Psoas muscle (tissue), 8 donors: ENCODE data around the gene RNF41. TPM values are rescaled to one million over a fixed set of nuclear protein-coding genes. Genes with fewer than 3 reads are reported as not detected.

Experiments
- ATAC-seq, 4 donors: fragments of 200-7000 bp; cut with Tn5 transposase; one replicate each; pipeline ENCODE4 v1.9.1; 2020; ENCODE audit warnings: moderate library complexity in 3 of 4, mild to moderate bottlenecking in 2 of 4
- DNase-seq, 2 donors: peaks; one replicate each; pipeline ENCODE4 v3.0.0-alpha.2; 2020
- H3K27ac ChIP-seq: fragments of 200-600 bp; one replicate; pipeline ENCODE4 v1.8.0; 2022
- H3K27me3 ChIP-seq, 3 donors: fragments of 200-600 bp in 1 of 3; one replicate each; pipeline versions ENCODE4 v1.6.1 to v1.8.0; 2013 to 2022; ENCODE audit warnings: low read length in 2 of 3, mild to moderate bottlenecking in 2 of 3, moderate library complexity in 1 of 3; ENCODE audit not compliant: insufficient read depth in 3 of 3
- H3K36me3 ChIP-seq, 2 donors: fragments of 200-600 bp in 1 of 2; one replicate each; pipeline versions ENCODE4 v1.6.1 to v1.8.0; 2013 to 2022; ENCODE audit warnings: low read depth in 1 of 2, mild to moderate bottlenecking in 1 of 2, moderate library complexity in 1 of 2; ENCODE audit not compliant: insufficient read depth in 1 of 2
- H3K4me1 ChIP-seq: fragments of 200-600 bp; one replicate; pipeline ENCODE4 v1.8.0; 2022
- H3K4me3 ChIP-seq: fragments of 200-600 bp; one replicate; pipeline ENCODE4 v1.8.0; 2022; ENCODE audit warnings: mild to moderate bottlenecking
- H3K9me3 ChIP-seq: fragments of 200-600 bp; one replicate; pipeline ENCODE4 v1.8.0; 2022
- WGBS, 3 donors: extraction: QIAGEN DNeasy Blood & Tissue Kit; methylation state at CpG; one replicate each; pipeline versions ENCODE4 v1.1.6 to v1.1.7; 2013; 5-methylcytosine and 5-hydroxymethylcytosine counted together
- intact Hi-C, 2 donors: fragments of 100-400 bp; cut with DNase I; formaldehyde crosslinking; loops; one replicate each; pipeline versions ENCODE4 v1.11.0 to v1.14.2; 2022
- polyA plus RNA-seq, 3 donors: library from polyadenylated mRNA; stranded (reverse); fragments of 200-250 nt; gene quantifications; one replicate each; pipeline ENCODE4 v1.2.3, GENCODE V29; 2013
- total RNA-seq, 4 donors: library from RNA; stranded (reverse); fragmentation: NEBNext Ultra II Directional in 2 of 4; extraction: Animal tissue kit (Norgen Biotek cat#: 25700) in 2 of 4; gene quantifications; one replicate each; pipeline versions ENCODE4 v1.2.1 to v1.2.4, GENCODE V29; 2021 to 2023
- TF ChIP-seq, protein P1 (sequence below): fragments of 200-600 bp; IDR thresholded peaks from one replicate; pipeline ENCODE4 v1.8.0; 2022; ENCODE audit warnings: antibody characterized with exemption
- donor health status: healthy with polysubstance abuse.
- donor health status: DM: no; HTN: no; CAD: no; lungs with moderate emphysema.
- donor health status: Bipolar disorder and iron deficiency.
- donor health status: healthy.
- donor health status: DM: yes; HTN: yes; CAD: no.
- donor health status: DM: no; HTN: no; CAD: no.
- donor health status: DM: no; HTN: no; CAD: no.
- donor health status: DM: yes; HTN: yes; CAD: no.

RNF41 gene
- total and polyA plus RNA-seq, 7 donors: 21.9 to 54.9 (median 28.1) TPM

DNA sequence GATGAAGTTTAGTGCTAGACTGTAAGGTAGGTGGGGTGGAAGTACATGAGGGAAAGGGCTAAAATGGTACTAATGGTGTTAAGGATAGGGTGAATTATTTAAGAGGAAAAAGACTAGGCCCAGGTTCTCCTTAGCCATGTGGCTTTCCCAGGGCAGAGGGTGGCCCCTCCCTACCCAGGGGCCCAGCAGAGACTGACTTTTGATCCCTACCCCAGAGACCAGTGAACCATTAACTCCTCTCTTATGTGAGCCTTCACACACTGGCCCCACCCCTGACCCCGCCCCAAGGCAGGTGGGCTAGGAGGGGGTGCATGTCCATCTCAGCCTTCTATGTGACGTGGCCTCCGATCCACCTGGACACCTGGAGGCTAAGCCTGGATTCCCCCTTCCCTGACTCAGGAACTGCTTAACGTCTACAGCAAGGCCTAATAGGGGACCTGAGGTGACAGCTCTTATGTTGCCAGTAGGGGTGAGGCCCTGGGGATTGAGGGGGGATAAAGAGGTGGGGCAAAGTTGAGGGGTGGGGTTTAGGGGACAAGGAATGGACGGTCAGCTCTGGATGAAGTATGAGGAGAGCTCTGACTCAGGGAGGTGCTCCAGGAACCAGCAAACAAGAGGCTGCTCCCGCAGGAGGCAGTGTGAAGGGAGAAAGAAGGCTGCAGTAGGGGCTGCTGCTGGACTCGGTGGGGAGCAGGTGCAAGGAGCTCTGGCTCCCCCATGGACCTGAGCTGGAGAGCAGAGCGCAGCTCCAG lies 8.9 kb upstream of the RNF41 start:
- no peak for DNase-seq
- Histone ChIP-seq H3K9me3 (no peaks in the 10 kb centered on the region), H3K4me3 (no peak overlapping the region), H3K27ac (no peak overlapping the region), H3K4me1 (no peaks in the 10 kb centered on the region), H3K36me3 (peaks cover 0 to 29% of the 10 kb centered on the region in 2 donors), H3K27me3 (no peaks in the 10 kb centered on the region)
- intact Hi-C loops: no loop called here
- TF ChIP-seq, protein P1, sequence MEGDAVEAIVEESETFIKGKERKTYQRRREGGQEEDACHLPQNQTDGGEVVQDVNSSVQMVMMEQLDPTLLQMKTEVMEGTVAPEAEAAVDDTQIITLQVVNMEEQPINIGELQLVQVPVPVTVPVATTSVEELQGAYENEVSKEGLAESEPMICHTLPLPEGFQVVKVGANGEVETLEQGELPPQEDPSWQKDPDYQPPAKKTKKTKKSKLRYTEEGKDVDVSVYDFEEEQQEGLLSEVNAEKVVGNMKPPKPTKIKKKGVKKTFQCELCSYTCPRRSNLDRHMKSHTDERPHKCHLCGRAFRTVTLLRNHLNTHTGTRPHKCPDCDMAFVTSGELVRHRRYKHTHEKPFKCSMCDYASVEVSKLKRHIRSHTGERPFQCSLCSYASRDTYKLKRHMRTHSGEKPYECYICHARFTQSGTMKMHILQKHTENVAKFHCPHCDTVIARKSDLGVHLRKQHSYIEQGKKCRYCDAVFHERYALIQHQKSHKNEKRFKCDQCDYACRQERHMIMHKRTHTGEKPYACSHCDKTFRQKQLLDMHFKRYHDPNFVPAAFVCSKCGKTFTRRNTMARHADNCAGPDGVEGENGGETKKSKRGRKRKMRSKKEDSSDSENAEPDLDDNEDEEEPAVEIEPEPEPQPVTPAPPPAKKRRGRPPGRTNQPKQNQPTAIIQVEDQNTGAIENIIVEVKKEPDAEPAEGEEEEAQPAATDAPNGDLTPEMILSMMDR: no peak
- no peak for ATAC-seq
- WGBS, 3 donors: 74 to 76% (median 75%) methylated on average over 8 of the region's 8 CpGs

DNA sequence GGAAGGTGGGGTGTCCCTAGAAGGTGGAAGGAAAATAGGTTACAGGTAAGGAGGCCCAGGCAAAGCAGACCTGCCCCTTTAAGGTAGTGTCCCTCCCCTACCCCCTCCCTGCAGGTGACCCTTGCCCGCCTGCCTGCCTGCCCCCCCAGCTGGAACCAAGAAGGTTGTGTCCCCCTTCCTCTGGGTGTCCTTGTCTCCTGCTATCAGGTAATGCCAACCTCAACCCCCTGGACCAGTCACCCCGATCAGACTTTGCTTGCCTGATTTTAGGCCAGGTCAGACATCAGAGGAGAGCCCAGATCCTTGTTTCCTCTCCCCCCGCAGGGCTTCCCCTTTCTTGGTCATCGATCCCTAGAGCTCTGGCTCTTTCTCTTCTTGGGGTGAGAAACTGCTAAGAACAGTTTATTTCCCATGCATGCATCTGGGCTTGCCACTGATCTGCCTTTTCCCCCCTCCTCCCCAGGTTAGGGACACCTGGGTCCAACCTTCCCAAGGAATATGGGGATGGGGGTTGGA lies 8.3 kb upstream of the RNF41 start, which contains the start of gene SLC39A5:
Gene SLC39A5 (plus strand): TSS at position 136 of the 516 bp plus-strand sequence. CDS start 1,224 bp downstream, outside the sequence.
- ATAC-seq (no peak), DNase-seq (no peak)
- Histone ChIP-seq H3K4me3 (no peak within 1 kb of the TSS), H3K36me3 (peaks cover 0 to 29% of the 10 kb centered on the region in 2 donors), H3K9me3 (no peaks in the 10 kb centered on the region), H3K27me3 (no peaks in the 10 kb centered on the region), H3K4me1 (peaks cover under 1% of the 10 kb centered on the region), H3K27ac (no peak within 1 kb of the TSS)
- whole genome bisulfite sequencing, 3 donors: 74 to 79% (median 77%) methylated on average over 4 of the region's 4 CpGs
- TF ChIP-seq, protein P1: no peak
- intact Hi-C loops: no loop called here

DNA sequence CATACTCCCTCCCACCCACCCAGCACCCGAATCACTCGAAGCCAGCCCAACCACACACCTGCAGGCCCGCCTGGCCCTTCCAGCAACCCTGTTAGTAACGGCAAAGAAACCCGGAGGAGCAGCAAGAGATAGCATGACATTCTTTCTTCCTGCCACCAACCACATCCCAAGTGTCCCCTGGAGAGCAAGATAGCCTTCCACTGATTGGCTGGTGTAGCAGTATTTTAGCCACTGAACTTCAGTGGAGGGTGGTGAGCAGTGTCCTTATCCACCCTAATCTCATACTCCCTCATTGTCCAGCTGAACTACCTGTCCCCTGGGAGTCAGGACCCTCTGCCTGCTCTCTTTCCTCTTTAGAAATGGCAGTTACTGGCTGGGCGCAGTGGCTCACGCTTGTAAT lies 7.4 kb upstream of the RNF41 start:
- Histone ChIP-seq H3K9me3 (no peaks in the 10 kb centered on the region), H3K27me3 (no peaks in the 10 kb centered on the region), H3K27ac (no peak overlapping the region), H3K4me3 (no peak overlapping the region), H3K36me3 (peaks cover 0 to 29% of the 10 kb centered on the region in 2 donors), H3K4me1 (peaks cover 4% of the 10 kb centered on the region)
- no peak for DNase-seq
- 74 to 87% (median 81%) methylated on average over 7 of the region's 7 CpGs for WGBS, 3 donors
- intact Hi-C loops: no loop called here
- ATAC-seq: no peak
- TF ChIP-seq, protein P1: no peak

- intact Hi-C loops: loop anchor here (1.0 to 5.0 kb wide), 5 partner anchors 32 to 108 kb away; partner anchors contain the start of genes ANKRD52 (in 1 of the 2), RPL41 (in 1 of the 2), SMARCC2 (in 1 of the 2) and ZC3H10 (in 1 of the 2)
- peak overlapping the region; percentile 96 for H3K27ac ChIP-seq
- peaks cover 0 to 29% of the 10 kb centered on the region in 2 donors for H3K36me3 ChIP-seq
- no peaks in the 10 kb centered on the region for H3K27me3 ChIP-seq
- 72 to 81% (median 74%) methylated on average over 8 to 11 of the region's 11 CpGs for WGBS, 3 donors
- TF ChIP-seq, protein P1: no peak
- ATAC-seq: no peak
- no peaks in the 10 kb centered on the region for H3K9me3 ChIP-seq
- DNase-seq: no peak
- peaks cover 29% of the 10 kb centered on the region for H3K4me1 ChIP-seq
- H3K4me3 ChIP-seq: peak overlapping the region; percentile 75
Observed at GRCh38 chr12:56224954-56225353, 3.2 kb upstream of the RNF41 start.
